ENCODE data around the gene ZBTB32. TPM values are rescaled to one million over a fixed set of nuclear protein-coding genes. Genes with fewer than 3 reads are reported as not detected.
A peak's percentile ranks its signal among the peaks of the same experiment; 100 is the strongest.

The ZBTB32 gene
- total RNA-seq, 6 experiments from 2014 or later: not detected

GRCh38 chr19:35717665-35718344 lies 13.4 kb downstream of the ZBTB32 start, which contains the start of gene KMT2B:
Gene KMT2B, plus strand, starts transcription at chr19:35718003. Its CDS starts 16 bp downstream, at chr19:35718019.
- H3K4me1 Mint-ChIP-seq (ENCODE audit: low read depth): peaks cover 22% of the 10 kb centered on the region
- H3K27ac Mint-ChIP-seq: peak within 1 kb of the TSS; percentile 92
- TF ChIP-seq, protein P1, sequence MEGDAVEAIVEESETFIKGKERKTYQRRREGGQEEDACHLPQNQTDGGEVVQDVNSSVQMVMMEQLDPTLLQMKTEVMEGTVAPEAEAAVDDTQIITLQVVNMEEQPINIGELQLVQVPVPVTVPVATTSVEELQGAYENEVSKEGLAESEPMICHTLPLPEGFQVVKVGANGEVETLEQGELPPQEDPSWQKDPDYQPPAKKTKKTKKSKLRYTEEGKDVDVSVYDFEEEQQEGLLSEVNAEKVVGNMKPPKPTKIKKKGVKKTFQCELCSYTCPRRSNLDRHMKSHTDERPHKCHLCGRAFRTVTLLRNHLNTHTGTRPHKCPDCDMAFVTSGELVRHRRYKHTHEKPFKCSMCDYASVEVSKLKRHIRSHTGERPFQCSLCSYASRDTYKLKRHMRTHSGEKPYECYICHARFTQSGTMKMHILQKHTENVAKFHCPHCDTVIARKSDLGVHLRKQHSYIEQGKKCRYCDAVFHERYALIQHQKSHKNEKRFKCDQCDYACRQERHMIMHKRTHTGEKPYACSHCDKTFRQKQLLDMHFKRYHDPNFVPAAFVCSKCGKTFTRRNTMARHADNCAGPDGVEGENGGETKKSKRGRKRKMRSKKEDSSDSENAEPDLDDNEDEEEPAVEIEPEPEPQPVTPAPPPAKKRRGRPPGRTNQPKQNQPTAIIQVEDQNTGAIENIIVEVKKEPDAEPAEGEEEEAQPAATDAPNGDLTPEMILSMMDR (IDR thresholded peaks at IDR 0.05): no peak
- H3K9me3 Mint-ChIP-seq: no peaks in the 10 kb centered on the region
- H3K4me3 Mint-ChIP-seq: peak within 1 kb of the TSS; percentile 95
- peaks cover 8% of the 10 kb centered on the region; the same call in 1 of the 2 replicates for H3K36me3 Mint-ChIP-seq (ENCODE audit: low read depth)
- DNase-seq: peak; percentile 93
- peaks cover 3% of the 10 kb centered on the region; the same call in 1 of the 2 replicates for H3K27me3 Mint-ChIP-seq (ENCODE audit: insufficient read depth)

- Mint-ChIP-seq H3K4me1 (ENCODE audit: low read depth) (peaks cover 22% of the 10 kb centered on the region), H3K9me3 (no peaks in the 10 kb centered on the region), H3K27me3 (ENCODE audit: insufficient read depth) (peaks cover 3% of the 10 kb centered on the region; the same call in 1 of the 2 replicates), H3K4me3 (peak overlapping the region; percentile 95), H3K36me3 (ENCODE audit: low read depth) (peaks cover 8% of the 10 kb centered on the region; the same call in 1 of the 2 replicates), H3K27ac (peak overlapping the region; percentile 84)
- TF ChIP-seq, protein P1 (IDR thresholded peaks at IDR 0.05): no peak
- no peak for DNase-seq
Measured at GRCh38 chr19:35718345-35719041, 14.1 kb downstream of the ZBTB32 start.

DNA sequence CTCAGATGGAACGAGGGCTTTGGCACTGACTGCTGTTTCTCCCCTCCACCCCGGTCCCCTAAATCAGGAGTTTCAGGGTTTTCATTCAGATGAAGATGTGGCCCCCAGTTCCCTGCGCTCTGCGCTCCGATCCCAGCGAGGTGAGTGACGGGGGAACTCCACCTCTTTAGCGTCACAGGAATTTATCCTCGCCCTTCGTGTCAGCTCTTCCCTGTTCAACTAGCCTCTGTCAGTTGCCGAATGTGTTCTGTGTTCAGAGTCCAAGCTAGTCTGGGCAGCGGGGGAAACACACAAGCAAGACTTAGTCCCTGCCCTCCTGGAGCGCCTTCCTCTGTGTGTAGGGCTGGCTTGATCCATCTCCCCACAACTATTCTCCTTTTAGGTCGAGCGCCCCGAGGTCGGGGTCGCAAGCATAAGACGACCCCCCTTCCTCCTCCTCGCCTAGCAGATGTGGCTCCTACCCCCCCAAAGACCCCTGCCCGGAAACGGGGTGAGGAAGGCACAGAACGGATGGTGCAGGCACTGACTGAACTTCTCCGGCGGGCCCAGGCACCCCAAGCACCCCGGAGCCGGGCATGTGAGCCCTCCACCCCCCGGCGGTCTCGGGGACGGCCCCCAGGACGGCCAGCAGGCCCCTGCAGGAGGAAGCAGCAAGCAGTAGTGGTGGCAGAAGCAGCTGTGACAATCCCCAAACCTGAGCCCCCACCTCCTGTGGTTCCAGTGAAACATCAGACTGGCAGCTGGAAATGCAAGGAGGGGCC lies 15.2 kb downstream of the ZBTB32 start:
- H3K27ac Mint-ChIP-seq: peak overlapping the region; percentile 84
- no peaks in the 10 kb centered on the region for H3K9me3 Mint-ChIP-seq
- H3K36me3 Mint-ChIP-seq (ENCODE audit: low read depth): peaks cover 8% of the 10 kb centered on the region; the same call in 1 of the 2 replicates
- H3K27me3 Mint-ChIP-seq (ENCODE audit: insufficient read depth): peaks cover 3% of the 10 kb centered on the region; the same call in 1 of the 2 replicates
- H3K4me1 Mint-ChIP-seq (ENCODE audit: low read depth): peaks cover 22% of the 10 kb centered on the region
- TF ChIP-seq, protein P1 (IDR thresholded peaks at IDR 0.05): no peak
- H3K4me3 Mint-ChIP-seq: peak overlapping the region; percentile 95
- no peak for DNase-seq

DNA sequence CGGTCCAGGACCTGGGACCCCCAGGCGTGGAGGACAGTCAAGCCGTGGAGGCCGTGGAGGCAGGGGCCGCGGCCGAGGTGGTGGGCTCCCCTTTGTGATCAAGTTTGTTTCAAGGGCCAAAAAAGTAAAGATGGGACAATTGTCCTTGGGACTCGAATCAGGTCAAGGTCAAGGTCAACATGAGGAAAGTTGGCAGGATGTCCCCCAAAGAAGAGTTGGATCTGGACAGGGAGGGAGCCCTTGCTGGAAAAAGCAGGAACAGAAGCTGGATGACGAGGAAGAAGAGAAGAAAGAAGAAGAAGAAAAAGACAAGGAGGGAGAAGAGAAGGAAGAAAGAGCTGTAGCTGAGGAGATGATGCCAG lies 15.8 kb downstream of the ZBTB32 start:
- H3K27me3 Mint-ChIP-seq (ENCODE audit: insufficient read depth): peaks cover 3% of the 10 kb centered on the region; the same call in 1 of the 2 replicates
- no peak overlapping the region for H3K4me3 Mint-ChIP-seq
- TF ChIP-seq, protein P1 (IDR thresholded peaks at IDR 0.05): no peak
- DNase-seq: no peak
- peaks cover 8% of the 10 kb centered on the region; the same call in 1 of the 2 replicates for H3K36me3 Mint-ChIP-seq (ENCODE audit: low read depth)
- peaks cover 22% of the 10 kb centered on the region for H3K4me1 Mint-ChIP-seq (ENCODE audit: low read depth)
- H3K27ac Mint-ChIP-seq: peak overlapping the region; percentile 56; the same call in 1 of the 2 replicates
- no peaks in the 10 kb centered on the region for H3K9me3 Mint-ChIP-seq

GRCh38 chr19:35720648-35721047 lies 16.3 kb downstream of the ZBTB32 start:
- Mint-ChIP-seq H3K9me3 (no peaks in the 10 kb centered on the region), H3K27ac (no peak overlapping the region), H3K4me1 (ENCODE audit: low read depth) (peaks cover 21% of the 10 kb centered on the region), H3K4me3 (no peak overlapping the region), H3K27me3 (ENCODE audit: insufficient read depth) (peaks cover 3% of the 10 kb centered on the region), H3K36me3 (ENCODE audit: low read depth) (peaks cover 8% of the 10 kb centered on the region; the same call in 1 of the 2 replicates)
- TF ChIP-seq, protein P1 (IDR thresholded peaks at IDR 0.05): no peak
- no peak for DNase-seq
